ENCODE data around the gene CD96. TPM values are rescaled to one million over a fixed set of nuclear protein-coding genes. Genes with fewer than 3 reads are reported as not detected.

CD96 gene
- total and polyA plus RNA-seq, 2 donors (not counting 3 experiments of a cell fraction or from before 2014, with no cell fraction given), result not detected

GRCh38 chr3:111566844-111567243, 24.8 kb downstream of the CD96 start:
- intact Hi-C loops (cut with micrococcal nuclease) (no loop called here), dilution Hi-C loops (cut with MboI; ENCODE audit: extremely low pct_ligation_motif_present, low sequenced_read_pairs) (no loop called here)
- H3K4me1 ChIP-seq (ENCODE audit: control insufficient read depth, extremely low read depth, insufficient read depth, low read length), result no peaks in the 10 kb centered on the region
- no peaks in the 10 kb centered on the region for H3K79me2 ChIP-seq (ENCODE audit: control insufficient read depth, insufficient read depth, low read length)
- H4K20me1 ChIP-seq (replicated peaks; ENCODE audit: control insufficient read depth, extremely low read depth, insufficient read depth, low read length), result no peaks in the 10 kb centered on the region
- no peaks in the 10 kb centered on the region for H3K27me3 ChIP-seq (ENCODE audit: control insufficient read depth in 2 of 2, insufficient read depth in 2 of 2, low read length in 2 of 2)
- TF ChIP-seq JUN (IDR thresholded peaks at IDR 0.05; ENCODE audit: borderline replicate concordance, insufficient read depth, insufficient read length, low read depth), result no peak
- no peak for TF ChIP-seq FOS (IDR thresholded peaks at IDR 0.05; ENCODE audit: borderline replicate concordance, insufficient read depth, low read length)
- no peak for TF ChIP-seq POLR2A (IDR thresholded peaks at IDR 0.05; ENCODE audit: low read depth, low read length)
- TF ChIP-seq MAX (IDR thresholded peaks at IDR 0.05; ENCODE audit: insufficient read depth, insufficient read length), result no peak
- TF ChIP-seq EZH2 (IDR thresholded peaks at IDR 0.05; ENCODE audit: borderline replicate concordance, low read depth, low read length, severe bottlenecking), result no peak
- no peak for TF ChIP-seq MYC (IDR thresholded peaks at IDR 0.05; ENCODE audit: low read depth, low read length)
- TF ChIP-seq GATA2 (IDR thresholded peaks at IDR 0.05; ENCODE audit: insufficient read depth, insufficient read length, low read depth, low read length), result no peak
- TF ChIP-seq, protein P1, sequence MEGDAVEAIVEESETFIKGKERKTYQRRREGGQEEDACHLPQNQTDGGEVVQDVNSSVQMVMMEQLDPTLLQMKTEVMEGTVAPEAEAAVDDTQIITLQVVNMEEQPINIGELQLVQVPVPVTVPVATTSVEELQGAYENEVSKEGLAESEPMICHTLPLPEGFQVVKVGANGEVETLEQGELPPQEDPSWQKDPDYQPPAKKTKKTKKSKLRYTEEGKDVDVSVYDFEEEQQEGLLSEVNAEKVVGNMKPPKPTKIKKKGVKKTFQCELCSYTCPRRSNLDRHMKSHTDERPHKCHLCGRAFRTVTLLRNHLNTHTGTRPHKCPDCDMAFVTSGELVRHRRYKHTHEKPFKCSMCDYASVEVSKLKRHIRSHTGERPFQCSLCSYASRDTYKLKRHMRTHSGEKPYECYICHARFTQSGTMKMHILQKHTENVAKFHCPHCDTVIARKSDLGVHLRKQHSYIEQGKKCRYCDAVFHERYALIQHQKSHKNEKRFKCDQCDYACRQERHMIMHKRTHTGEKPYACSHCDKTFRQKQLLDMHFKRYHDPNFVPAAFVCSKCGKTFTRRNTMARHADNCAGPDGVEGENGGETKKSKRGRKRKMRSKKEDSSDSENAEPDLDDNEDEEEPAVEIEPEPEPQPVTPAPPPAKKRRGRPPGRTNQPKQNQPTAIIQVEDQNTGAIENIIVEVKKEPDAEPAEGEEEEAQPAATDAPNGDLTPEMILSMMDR (IDR thresholded peaks at IDR 0.05; ENCODE audit: extremely low read depth in 1 of 2, insufficient read depth in 1 of 2, low read depth in 1 of 2, low read length in 2 of 2), result no peak
- H3K4me3 ChIP-seq (replicated peaks in 1 of 3; ENCODE audit: insufficient read depth in 1 of 3, low read depth in 1 of 3, low read length in 3 of 3), result no peak overlapping the region
- no peaks in the 10 kb centered on the region for H3K9me1 ChIP-seq (replicated peaks; ENCODE audit: control insufficient read depth, extremely low read depth, insufficient read depth, low read length)
- H2AFZ ChIP-seq (ENCODE audit: low read depth, low read length), result no peak overlapping the region
- ChIA-PET CTCF (no interaction called here), POLR2A (no interaction called here)
- H3K9ac ChIP-seq (replicated peaks; ENCODE audit: extremely low read depth, insufficient read depth, low read length), result no peak overlapping the region
- FAIRE-seq, result no peak
- no peak overlapping the region for H3K4me2 ChIP-seq (ENCODE audit: insufficient read depth, low read length)
- H3K27ac ChIP-seq (ENCODE audit: insufficient read depth, low read depth, low read length), result no peak overlapping the region
- no peaks in the 10 kb centered on the region for H3K36me3 ChIP-seq (ENCODE audit: control insufficient read depth in 2 of 2, extremely low read depth in 1 of 2, insufficient read depth in 2 of 2, low read length in 2 of 2)
- no peaks in the 10 kb centered on the region for H3K9me3 ChIP-seq (replicated peaks; ENCODE audit: control insufficient read depth, insufficient read depth, low read length)
- BruUV-seq (replicated peaks), result no TSS peak
- no peak for DNase-seq (ENCODE audit: low read depth, low spot score)

Measured in endothelial cell of umbilical vein (primary cell).